Inferior parietal cortex (tissue), 1 donor: ENCODE data around the gene FOXN1.
A peak's percentile ranks its signal among the peaks of the same experiment; 100 is the strongest.

Experiments
- DNase-seq: peaks from one replicate; pipeline ENCODE4 v3.0.0-alpha.2; 2016; ENCODE audit errors: extremely low spot score

The FOXN1 gene

DNA sequence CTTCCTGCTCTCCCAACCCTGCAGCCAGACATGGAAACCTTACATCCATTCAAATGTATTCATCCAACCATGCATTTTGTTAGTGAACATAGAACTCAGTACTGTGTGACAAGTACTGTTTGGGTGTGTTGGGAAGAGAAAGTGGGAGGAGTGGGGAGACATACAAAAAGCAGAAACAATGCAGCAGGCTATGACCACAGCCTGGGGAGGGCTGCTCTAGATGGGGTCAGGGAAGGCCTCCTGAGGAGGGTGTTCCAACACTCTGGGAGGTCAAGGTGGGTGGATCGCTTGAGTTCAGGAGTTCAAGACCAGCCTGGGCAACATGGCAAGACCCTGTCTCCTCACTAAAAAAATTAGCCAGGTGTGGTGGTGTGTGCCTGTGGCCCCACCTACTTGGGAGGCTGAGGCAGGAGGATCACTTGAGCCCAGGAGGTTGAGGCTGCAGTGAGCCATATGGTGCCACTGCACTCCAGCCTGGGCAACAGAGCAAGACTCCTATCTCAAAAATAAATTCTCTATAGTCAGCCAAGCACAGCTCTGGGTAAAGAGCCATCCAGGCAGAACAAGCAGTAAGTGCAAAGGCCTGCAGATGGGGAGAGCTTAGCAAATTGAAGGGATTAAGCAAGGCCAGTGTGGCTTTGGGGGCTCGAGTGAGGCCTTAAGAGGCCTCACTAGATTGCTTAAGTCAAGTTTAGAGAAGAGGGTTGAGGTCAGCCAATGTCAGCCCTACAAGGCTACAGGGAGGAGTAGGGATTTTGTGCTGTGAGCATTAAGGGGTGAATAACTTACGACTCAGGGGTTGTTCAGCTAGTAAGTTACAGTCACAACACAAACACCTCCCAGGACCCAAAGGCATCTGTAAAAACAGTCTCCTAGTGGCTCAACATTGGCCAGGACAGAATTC is 27.2 kb upstream of the FOXN1 start:
- DNase-seq, result no peak

DNA sequence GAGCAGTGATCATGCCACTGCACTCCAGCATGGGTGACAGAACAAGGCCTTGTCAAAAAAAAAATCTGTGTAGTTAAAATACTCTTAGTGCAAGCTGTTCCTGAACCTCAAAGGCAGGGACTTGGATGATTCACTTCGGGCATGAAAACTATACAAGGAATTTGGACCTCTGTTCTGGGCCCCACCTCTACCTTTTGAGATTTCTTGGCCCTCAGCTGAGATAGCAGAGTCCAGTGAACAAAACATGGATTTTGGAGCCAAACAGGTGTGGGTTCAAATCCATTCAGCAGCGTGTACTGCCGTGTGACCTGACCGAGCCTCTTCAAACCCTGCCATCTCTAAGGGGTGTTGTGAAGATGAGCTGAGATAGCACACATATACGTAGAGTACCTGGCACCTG is 25.9 kb upstream of the FOXN1 start:
- no peak for DNase-seq

DNA sequence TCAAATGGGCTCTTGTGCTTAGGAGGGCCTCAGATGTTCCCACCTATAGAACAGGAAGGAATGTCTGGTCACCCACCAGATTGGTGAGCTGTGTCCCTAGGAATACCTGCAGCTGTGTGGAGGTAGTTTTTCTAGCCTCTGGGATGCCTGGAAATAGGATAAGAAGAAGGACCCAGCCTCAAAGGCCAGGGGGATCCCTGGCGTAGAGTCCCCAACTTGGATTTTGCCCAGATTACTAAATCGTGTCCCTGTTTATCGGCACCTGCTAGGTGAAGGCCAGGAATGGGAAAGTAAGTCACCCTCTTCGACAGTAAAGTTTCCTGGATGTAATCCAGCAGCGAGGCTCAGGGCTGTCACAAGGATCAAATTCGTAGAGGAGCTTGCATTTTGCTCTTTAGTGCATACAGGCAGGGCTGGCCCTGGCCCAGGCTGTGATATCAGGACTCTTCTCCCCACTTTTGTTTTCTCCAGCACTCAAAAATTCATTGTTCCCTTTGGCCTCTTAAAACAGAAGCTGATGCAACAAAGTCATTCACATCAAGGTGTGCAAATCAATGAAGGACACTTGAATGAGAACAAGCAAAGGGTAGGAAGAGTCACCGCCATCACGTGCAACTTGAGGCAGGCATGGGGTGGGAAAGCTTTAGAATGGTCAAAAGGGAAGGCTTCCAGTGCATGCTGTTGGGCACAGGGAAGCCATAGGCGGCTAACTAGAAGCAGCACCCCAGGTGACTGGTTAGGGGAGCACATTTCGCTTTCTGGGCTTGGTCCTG is 25.2 kb upstream of the FOXN1 start:
- no peak for DNase-seq

DNA sequence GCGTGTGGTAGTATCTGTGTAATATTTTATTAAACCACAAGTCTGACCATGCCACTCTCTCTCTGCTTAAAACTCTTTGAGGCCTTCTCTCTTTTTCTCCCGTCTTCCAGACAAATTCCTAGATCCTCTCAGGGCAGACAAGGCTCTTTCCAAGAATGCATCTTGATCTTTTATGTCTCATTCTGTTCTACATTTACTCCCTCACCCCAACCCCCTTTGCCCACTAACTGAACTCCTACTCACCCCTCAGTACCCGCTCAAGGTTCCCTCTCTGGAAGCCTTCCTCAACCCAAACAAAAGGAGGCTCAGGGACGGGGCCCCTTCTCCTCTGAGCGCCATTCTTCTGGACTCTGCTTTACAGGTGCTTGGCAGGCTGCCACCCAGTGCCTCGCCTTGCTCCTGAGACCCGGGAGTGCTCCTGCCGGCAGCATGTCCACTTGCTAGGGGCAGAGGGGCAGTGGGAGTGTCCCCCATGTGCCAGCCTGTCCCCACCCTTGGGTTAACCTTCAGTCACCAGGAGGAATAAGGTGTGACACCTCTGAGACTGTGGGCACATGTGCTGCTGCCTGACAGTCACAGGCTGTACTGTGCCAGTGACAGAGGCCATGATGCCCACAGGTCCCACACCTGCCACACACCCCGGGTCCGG is 23.5 kb upstream of the FOXN1 start:
- no peak for DNase-seq

DNA sequence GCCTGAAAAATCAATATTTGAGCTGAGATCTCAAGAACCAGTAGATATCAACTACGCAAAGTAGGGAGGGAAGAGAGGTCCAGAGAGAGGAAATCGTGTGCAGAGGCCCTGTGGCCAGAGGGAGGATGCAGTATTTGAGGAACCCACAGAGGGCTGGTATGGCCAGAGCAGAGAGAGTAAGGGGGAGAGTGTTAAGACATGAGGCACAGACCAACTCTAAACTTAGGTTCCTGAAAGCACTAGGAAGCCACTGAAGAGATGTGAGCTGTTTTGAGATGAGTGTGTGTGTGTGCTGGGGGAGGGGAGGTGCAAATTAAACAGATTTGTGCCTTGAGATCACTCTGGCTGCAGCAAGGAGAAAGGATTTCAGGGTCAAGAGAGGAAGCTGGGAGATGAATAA is 21.9 kb upstream of the FOXN1 start:
- no peak for DNase-seq

DNA sequence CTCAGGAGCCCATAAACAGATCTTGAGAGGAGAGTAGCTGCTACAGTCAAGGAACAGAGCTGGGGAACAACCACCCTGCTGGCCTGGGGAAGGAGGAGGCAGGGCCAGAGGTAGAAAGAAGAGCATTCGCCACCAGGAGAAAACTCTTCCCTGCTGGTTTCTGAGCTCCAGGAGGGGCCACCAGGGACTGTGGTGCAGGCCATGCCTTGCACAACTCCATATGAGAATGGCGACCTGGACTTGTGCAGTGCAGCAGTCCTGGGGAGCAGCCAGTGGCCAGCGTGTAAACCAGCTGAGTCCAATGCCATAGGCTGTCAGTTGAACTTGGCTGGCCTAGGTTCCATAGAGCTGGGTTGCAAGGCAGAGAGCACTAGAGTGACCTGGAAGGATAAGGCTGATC is 21.1 kb upstream of the FOXN1 start:
- DNase-seq, result no peak

DNA sequence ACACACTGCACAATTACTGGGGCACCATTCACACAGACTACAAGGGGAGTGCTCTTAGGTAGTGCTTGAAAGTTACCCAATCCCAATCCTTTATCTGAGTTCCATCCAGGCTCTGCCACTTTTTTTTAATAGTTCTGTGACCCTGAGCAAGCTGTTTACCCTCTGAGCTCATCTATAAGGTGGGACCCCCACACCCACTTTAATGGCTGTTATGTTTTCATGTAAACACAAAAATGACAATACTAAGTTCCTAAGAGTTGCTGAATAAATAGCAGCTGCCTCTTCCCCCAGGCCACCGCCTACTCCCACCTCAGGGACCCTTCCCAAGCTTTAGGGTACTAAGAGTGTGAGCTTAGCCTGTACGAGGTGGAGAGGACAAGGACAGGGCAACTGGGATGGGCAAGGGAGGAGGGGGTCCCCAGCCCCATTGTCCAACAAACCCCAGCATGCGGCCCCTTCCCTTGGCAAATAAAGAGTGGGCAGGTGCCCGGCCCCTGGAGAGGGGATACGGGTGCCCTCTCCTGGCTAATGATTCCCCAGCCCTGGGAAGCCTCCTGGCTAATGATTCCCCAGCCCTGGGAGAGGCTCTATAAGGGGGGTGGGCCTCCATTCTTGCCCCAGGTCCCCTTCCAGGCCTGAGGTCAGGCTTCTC is 18.1 kb upstream of the FOXN1 start:
- no peak for DNase-seq

DNA sequence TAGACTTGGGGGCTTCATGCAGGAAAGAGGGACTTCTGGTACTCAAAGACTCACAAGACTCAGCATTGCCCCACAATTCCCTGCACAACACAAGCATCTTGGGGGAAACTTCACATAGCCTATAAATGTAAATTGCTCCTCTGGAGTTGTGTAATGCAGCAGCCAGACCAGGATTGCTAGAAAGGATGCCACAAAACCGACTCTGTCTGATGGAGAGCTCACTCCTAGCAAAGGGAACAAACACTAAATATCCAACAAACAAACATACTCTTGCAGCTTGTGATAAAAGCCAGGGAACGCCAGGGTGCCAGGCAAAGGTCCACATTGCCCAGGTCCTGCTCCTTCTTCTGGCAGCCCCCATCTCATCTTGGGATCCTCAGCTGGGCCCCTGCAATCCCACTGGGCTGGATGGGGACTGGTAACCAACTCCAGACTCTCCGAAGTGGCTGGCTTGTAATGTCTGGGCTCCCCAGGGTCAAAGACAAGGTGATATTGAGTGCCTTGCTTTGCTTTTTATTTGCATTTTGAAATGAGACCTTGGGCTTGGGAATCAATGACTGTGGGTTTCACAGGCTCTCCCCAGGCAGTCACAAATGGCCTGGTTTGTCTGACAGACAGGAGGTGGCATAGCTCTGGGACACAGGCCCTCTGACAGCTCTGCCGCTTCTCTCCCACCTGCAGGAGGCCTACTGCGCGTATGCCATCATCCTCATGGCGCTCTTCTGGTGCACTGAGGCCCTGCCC is 17.4 kb upstream of the FOXN1 start:
- no peak for DNase-seq

DNA sequence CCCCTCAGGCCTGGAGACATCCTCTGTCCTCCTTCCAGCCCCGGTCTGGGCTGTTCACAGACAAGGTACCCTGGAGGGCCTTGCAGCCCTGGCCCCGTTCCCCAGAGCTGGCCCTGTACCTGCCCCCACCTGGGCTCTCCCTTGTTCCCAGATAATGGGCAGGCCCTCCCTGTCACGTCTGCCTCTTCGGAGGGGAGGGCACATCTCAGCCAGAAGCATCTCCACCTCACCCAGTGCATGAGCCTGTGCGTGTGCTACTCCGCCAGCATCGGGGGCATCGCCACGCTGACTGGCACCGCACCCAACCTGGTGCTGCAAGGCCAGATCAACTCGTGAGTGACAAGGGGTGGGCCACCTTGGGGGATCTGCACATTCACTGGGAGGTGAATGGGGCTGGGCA is 14.9 kb upstream of the FOXN1 start:
- no peak for DNase-seq

DNA sequence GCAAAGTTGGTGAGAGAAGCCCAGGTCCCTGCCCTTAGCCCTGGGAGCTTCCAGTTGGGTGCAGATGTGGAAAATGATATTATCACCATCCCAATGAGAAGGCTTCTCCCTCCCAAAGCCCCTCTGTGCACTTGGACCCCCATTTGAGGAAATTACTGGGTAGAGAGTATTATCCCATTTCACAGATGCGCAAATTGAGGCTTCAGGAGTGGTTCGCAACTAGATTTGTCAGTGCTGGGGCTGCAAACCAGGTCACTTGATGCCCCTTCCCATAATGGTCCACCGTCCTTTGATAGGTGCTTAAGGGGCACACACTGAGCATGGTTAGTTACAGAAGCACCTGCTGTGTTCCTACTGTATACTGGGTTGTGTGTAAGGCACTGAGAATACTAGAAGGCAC is 14.3 kb upstream of the FOXN1 start:
- no peak for DNase-seq

DNA sequence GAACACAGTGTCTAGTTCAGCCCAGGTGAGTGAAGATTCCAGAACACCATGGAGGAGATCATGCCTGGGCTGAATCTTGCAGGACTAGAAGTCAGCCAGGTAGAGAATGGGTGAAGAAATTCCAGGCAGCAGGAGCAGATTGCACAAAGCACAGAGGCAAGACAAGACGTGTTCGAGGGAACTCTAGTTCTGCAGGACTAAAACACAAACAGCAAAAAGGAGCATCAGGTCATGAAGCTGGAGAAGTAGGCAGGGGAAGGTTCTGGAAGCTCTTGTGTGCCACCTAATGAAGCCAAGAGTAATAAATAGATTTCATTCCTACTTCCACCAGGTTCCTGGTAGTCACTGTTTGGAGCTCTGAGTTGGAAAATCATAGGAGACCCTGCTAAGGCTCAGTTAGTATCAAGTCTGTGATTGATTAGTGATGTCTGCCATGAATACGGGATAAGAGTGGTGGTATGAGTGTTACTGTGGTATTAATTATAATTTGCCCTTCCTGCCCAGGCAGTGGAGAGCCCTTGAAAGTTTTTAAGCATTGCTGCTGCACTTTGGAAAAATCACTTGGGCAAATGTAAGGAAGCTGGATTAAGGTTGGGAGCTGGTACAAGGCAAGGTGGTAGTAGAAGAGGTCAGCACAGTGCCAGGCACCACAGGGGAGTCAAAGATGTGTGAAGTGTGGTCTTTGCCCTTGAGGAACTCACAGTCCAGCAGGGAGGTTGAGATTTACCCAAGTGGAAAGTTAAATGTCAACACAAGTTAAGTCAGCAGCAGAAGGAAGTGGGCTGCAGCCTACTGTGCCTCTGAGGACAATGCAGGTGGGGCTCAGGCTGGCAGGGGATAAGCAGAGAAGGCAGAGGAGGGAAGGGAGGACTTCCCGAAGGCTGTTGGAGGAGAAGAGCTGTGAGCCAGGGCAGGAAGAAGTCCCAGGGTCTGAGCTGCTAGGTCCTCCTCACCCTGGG is 13.5 kb upstream of the FOXN1 start:
- DNase-seq, result no peak

DNA sequence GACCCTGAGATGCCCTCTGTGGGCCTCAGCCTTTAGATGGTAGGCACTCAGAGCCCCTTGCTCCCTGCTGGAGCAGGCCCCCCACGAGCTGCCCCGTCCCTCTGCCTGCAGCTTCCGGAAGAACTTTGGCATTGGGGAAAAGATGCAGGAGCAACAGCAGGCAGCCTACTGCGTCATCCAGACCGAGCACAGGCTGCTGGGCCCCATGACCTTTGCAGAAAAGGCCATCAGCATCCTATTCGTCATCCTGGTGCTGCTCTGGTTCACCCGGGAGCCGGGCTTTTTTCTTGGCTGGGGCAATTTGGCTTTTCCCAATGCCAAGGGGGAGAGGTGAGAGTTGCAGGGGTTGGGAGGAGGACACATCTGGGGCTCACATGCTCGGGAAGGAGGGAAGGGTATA is 12.7 kb upstream of the FOXN1 start:
- no peak for DNase-seq

DNA sequence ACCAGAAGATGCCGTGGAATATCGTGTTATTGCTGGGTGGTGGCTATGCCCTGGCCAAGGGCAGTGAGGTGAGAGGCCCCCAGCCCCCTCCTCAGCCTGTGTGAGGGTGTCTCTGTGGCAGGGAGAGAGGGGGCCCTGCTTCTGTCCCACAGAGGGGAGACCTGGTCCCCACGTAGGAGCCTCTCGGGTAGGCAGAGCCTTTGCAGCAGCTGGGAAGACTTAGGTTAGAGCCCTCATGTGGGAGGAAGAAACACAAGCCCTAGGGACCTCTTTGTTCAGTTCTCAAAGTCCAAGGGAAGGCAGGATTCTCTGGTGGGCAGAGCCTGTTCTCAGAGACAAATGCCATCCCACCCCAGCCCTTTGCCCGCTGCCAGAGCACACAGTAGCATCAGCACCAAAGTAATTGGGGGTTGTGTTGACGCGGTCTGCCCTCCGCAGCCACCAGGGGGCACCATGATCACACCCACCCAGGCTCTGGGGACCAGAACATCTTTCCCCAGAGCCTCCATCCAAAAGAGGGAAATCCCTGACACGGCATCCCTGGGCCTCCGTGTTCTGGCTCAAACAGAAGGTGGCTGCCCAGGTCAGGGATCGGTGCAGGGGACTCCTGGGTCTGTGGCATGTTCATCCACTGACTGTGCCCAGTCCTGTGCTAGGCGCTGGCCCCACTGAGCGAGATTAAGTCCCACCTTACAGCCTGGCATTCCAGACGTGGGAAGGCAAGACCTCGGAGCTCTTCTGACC is 11.5 kb upstream of the FOXN1 start:
- DNase-seq, result peak; percentile 71

DNA sequence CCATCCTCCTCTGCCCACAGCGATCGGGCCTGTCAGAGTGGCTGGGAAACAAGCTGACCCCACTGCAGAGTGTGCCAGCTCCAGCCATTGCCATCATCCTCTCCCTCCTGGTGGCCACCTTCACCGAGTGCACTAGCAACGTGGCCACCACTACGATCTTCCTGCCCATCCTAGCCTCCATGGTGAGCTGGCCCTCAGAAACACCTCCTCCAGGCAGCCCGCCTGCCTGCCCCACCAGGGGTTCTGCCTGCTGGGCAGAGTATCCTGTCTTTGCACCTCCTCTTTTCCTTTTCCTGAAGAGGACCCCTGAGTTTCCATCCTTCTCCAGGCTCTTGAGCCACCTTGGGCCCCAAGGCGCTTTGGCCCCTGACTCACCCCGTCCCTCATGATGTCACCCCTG is 10.5 kb upstream of the FOXN1 start:
- DNase-seq, result no peak

DNA sequence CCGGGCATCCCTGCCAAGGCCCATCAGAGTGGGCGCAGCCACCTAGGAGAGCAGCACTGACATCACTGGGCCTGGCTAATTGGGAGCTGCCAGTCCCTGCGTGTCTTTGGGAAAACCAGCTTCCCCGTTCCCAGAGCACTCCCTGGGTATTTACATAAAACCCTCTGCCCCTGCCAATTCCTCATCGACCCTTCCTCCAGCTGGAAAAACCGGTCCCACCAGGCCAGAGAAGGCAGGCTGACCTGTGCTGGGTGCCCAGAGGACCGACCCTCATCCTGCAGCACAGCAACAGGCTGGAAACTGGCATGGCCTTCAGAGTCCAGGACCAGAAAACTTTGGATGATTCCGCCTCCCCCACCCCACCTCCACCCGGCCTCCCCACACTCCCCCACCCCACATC is 8.2 kb upstream of the FOXN1 start:
- DNase-seq, result no peak

DNA sequence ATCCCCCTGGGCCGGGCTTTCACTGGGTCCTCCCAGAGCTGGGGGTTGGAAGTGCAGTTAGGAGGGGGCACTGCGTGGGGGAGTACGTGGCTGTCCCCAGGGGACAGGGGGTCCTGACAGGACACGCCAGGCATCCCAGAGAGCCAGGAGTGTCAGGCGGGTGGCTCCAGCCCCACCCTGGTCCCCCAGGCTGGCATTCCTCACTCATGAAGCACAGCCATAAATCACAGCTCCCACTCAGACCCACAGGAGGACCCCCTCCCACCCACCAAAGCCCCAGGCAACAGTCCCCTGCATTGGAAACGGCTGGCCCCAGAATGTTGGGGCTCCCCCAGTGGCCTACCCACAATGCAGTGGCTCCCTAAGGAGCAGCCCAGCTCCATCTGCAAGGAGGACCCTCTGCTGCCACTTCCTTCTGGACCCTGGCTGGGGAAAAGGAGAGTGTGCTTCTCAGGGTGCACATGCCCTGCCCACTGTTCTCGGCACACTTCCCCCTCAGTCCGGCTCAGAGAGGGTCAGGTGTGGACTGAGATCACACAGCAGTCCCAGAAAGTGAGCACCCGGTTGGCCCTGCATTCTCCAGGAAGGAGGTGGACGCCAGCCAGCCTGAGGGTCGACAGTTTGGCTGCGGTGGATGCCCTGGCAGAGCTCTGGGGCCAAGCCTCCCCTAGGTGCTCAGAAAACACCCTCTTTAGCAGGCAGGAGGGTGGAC is 7.3 kb upstream of the FOXN1 start:
- DNase-seq, result no peak

DNA sequence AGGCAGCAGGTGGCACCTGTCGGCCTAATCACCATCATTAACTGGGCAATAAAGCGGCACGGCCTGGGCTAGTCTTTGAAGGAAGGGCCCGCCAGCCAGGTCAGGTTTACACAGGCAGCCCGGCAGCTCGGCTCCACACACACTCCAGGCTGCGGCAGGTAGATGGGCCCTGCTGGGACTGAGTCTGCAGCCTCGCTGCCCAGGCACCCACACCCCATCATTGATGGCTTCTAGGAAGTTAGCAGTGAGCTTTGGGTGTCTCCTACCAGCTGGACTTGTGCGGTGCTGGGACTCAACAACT is 6.8 kb upstream of the FOXN1 start:
- DNase-seq, result no peak

DNA sequence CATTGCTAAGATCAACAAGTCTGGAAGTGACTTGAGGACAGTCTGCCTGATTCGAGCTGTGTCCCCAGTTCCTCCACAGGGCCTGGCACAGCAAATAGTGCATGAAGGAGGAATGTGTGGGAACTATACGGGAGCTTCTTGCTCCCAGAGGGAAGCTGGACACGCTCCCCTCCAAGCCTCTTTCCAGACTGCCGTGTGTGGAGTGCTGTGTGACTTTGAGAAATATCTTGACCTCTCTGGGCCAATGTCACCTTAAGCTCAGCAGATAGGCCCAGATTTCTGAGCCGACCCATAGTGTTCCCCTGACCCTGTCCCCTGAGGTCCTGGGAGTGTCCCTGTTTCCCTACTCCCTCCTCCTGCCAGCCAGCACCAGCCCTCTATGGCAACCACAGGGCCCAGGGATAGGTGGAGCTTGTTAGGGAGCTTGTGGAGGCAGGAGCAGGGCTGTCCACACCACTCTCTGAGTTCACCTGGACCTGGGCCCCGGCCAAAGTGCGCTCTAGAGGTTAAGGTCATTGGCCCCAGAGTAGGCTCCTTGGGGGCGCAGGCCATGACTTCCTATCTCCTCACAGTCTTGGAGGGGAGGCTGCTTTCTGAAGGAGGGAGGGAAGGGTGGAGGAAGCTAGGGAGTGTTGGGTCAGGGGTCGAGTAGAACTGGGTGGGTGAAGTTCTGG is 6.3 kb upstream of the FOXN1 start:
- DNase-seq, result no peak
